WTC11 (cell line): ENCODE results near the gene CRLF1. TPM values are rescaled to one million over a fixed set of nuclear protein-coding genes. Genes with fewer than 3 reads are reported as not detected.

ENCODE experiments used
- ATAC-seq: fragments of 200-7000 bp; cut with Tn5 transposase; 2 replicates; pipeline ENCODE4 v1.10.0; 2021; ENCODE audit warnings: mild to moderate bottlenecking, moderate library complexity
- CTCF ChIA-PET: fragments of 300-600 bp; sonication (Branson Sonifier 250); formaldehyde crosslinking; loops from one replicate; lab custom pipeline; 2021; ENCODE audit warnings: antibody characterized with exemption; lab: Charles Lee
- POLR2A ChIA-PET: fragments of 350-600 bp; sonication (Branson Sonifier 250); formaldehyde crosslinking; loops from one replicate; lab custom pipeline; 2021; ENCODE audit warnings: antibody characterized with exemption; lab: Charles Lee
- DNase-seq: peaks from one replicate; pipeline ENCODE4 v3.0.0; 2021; ENCODE audit warnings: low spot score
- H3K27ac Mint-ChIP-seq: 2 replicates; pipeline ENCODE4 v1.8.0; 2021; ENCODE audit warnings: mixed read lengths
- H3K27me3 Mint-ChIP-seq: 2 replicates; pipeline ENCODE4 v1.8.0; 2021; ENCODE audit warnings: low read depth, mild to moderate bottlenecking, moderate library complexity, mixed read lengths
- H3K36me3 Mint-ChIP-seq: 2 replicates; pipeline ENCODE4 v1.8.0; 2021; ENCODE audit warnings: mixed read lengths
- H3K4me1 Mint-ChIP-seq: 2 replicates; pipeline ENCODE4 v1.8.0; 2022; ENCODE audit warnings: mixed read lengths
- H3K4me3 Mint-ChIP-seq: 2 replicates; pipeline ENCODE4 v1.8.0; 2021; ENCODE audit warnings: mild to moderate bottlenecking, moderate library complexity, mixed read lengths
- H3K9me3 Mint-ChIP-seq: 2 replicates; pipeline ENCODE4 v1.8.0; 2021; ENCODE audit warnings: mixed read lengths
- CREB1 ChIP-seq: sonication (generic); formaldehyde crosslinking; IDR thresholded peaks from 2 replicates; pipeline ENCODE4 v1.8.0; 2023; ENCODE audit warnings: mild to moderate bottlenecking, missing genetic modification reagents
- CREM ChIP-seq: sonication (generic); formaldehyde crosslinking; IDR thresholded peaks from 2 replicates; pipeline ENCODE4 v1.8.1; 2022; ENCODE audit warnings: mild to moderate bottlenecking, missing genetic modification reagents, moderate library complexity
- ESRRA ChIP-seq: sonication (generic); formaldehyde crosslinking; IDR thresholded peaks from 2 replicates; pipeline ENCODE4 v1.8.1; 2022; ENCODE audit warnings: mild to moderate bottlenecking, missing genetic modification reagents, borderline replicate concordance
- FOXK1 ChIP-seq: sonication (generic); formaldehyde crosslinking; IDR thresholded peaks from 2 replicates; pipeline ENCODE4 v1.8.0; 2022; ENCODE audit warnings: mild to moderate bottlenecking, moderate library complexity, missing genetic modification reagents
- FOXP1 ChIP-seq: sonication (generic); formaldehyde crosslinking; IDR thresholded peaks from 2 replicates; pipeline ENCODE4 v1.8.0; 2022; ENCODE audit warnings: missing genetic modification reagents, mild to moderate bottlenecking, moderate library complexity, borderline replicate concordance
- TEAD1 ChIP-seq: sonication (generic); formaldehyde crosslinking; IDR thresholded peaks from 2 replicates; pipeline ENCODE4 v1.8.0; 2022; ENCODE audit warnings: mild to moderate bottlenecking, missing genetic modification reagents
- total RNA-seq: library from RNA; stranded (reverse); gene quantifications from 3 replicates; pipeline ENCODE4 v1.2.3, GENCODE V29; 2021
- TF ChIP-seq, protein P1 (sequence below): sonication (generic); formaldehyde crosslinking; IDR thresholded peaks from 2 replicates; pipeline ENCODE4 v1.8.1; 2022; ENCODE audit warnings: missing genetic modification reagents, borderline replicate concordance
- TF ChIP-seq, protein P2 (sequence below): fragments of 250-450 bp; sonication (Bioruptor Pico); IDR thresholded peaks from 2 replicates; pipeline ENCODE4 v1.8.0; 2021; ENCODE audit warnings: mild to moderate bottlenecking
- TF ChIP-seq, protein P3 (sequence below): sonication (generic); formaldehyde crosslinking; IDR thresholded peaks from 2 replicates; pipeline ENCODE4 v1.8.0; 2023; ENCODE audit warnings: missing genetic modification reagents, mild to moderate bottlenecking, borderline replicate concordance
- TF ChIP-seq, protein P4 (sequence below): sonication (generic); formaldehyde crosslinking; IDR thresholded peaks from 2 replicates; pipeline ENCODE4 v1.8.0; 2022; ENCODE audit warnings: mild to moderate bottlenecking, missing genetic modification reagents
- TF ChIP-seq, protein P5 (sequence below): sonication (generic); formaldehyde crosslinking; IDR thresholded peaks from 2 replicates; pipeline ENCODE4 v1.8.1; 2023; ENCODE audit warnings: mild to moderate bottlenecking, missing genetic modification reagents, borderline replicate concordance
- TF ChIP-seq, protein P6 (sequence below): sonication (generic); formaldehyde crosslinking; IDR thresholded peaks from 2 replicates; pipeline ENCODE4 v1.8.1; 2023; ENCODE audit warnings: mild to moderate bottlenecking, missing genetic modification reagents
- TF ChIP-seq, protein P7 (sequence below): sonication (generic); formaldehyde crosslinking; IDR thresholded peaks from 2 replicates; pipeline ENCODE4 v1.8.0; 2022; ENCODE audit warnings: mild to moderate bottlenecking, missing genetic modification reagents
- TF ChIP-seq, protein P8 (sequence below): fragments of 200-600 bp; IDR thresholded peaks from 2 replicates; pipeline ENCODE4 v1.8.0; 2022; ENCODE audit warnings: antibody characterized with exemption

The CRLF1 gene
- total RNA-seq, 1 experiment from 2014 or later = 36.4 TPM

DNA sequence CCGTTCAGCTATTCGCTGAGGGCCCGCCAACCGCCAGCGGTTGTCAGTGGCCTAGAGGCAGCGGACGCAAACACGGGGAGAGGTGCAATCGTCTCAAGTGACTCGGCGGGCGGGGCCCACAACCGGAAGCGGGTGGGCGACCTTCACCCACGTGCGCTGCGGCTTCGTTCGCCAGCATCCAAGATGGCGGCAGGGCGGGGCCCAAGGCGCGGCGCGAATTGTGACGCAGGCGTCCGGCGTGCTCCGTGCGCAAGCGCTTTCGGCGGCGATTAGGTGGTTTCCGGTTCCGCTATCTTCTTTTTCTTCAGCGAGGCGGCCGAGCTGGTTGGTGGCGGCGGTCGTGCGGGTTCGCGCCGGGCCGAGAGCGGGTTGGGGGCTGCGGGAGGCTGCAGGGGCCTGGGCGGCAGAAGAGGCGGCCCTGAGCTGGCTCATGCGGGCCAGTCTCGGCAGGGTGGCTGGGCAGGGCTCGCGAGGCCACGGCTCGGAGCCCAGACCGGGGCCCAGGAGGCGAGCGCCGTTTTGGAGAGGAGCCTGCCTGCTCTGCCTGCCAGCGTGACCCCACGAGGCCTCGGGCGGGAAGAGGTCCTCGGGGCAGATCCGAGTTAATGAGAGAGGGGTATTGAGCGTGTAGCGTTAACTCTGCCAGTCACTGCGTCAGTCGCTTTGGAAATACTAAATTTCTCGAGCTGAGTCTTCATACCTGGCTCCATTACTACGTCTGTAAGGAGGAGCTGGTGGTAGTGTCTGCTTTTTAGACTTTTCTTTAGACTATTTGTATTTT, 34.8 kb downstream of the CRLF1 start, which contains the start of gene UBA52:
Gene UBA52, plus strand, starts transcription at position 294 of the 781 bp plus-strand sequence. CDS start 1,444 bp downstream, outside the sequence.
- Mint-ChIP-seq H3K36me3 (peaks cover 71% of the 10 kb centered on the region), H3K4me1 (peaks cover 16% of the 10 kb centered on the region), H3K4me3 (peak within 1 kb of the TSS; percentile 76), H3K9me3 (no peaks in the 10 kb centered on the region), H3K27ac (peak within 1 kb of the TSS; percentile 98), H3K27me3 (no peaks in the 10 kb centered on the region)
- ChIA-PET POLR2A (interaction anchor here (0.6 to 2.2 kb wide), 10 partner anchors 9 to 384 kb away, joined by 3 to 18 read pairs (median 4); partner anchors contain the start of genes KXD1 and REX1BD), CTCF (interaction anchor here (0.5 to 2.6 kb wide), 19 partner anchors 13 to 275 kb away, joined by 3 to 34 read pairs (median 4); partner anchors contain the start of genes ELL and REX1BD)
- ATAC-seq (peak; percentile 92), DNase-seq (peak; percentile 99)
- TF ChIP-seq, protein P1, sequence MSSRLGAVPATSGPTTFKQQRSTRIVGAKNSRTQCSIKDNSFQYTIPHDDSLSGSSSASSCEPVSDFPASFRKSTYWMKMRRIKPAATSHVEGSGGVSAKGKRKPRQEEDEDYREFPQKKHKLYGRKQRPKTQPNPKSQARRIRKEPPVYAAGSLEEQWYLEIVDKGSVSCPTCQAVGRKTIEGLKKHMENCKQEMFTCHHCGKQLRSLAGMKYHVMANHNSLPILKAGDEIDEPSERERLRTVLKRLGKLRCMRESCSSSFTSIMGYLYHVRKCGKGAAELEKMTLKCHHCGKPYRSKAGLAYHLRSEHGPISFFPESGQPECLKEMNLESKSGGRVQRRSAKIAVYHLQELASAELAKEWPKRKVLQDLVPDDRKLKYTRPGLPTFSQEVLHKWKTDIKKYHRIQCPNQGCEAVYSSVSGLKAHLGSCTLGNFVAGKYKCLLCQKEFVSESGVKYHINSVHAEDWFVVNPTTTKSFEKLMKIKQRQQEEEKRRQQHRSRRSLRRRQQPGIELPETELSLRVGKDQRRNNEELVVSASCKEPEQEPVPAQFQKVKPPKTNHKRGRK (CRISPR knock-in tag) = no peak
- TF ChIP-seq, protein P2, sequence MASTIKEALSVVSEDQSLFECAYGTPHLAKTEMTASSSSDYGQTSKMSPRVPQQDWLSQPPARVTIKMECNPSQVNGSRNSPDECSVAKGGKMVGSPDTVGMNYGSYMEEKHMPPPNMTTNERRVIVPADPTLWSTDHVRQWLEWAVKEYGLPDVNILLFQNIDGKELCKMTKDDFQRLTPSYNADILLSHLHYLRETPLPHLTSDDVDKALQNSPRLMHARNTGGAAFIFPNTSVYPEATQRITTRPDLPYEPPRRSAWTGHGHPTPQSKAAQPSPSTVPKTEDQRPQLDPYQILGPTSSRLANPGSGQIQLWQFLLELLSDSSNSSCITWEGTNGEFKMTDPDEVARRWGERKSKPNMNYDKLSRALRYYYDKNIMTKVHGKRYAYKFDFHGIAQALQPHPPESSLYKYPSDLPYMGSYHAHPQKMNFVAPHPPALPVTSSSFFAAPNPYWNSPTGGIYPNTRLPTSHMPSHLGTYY (CRISPR knock-in tag) = peak; percentile 46; the same call in 1 of the 2 replicates
- TF ChIP-seq FOXP1 (CRISPR knock-in tag) = peak; percentile 27; the same call in 1 of the 2 replicates
- TF ChIP-seq TEAD1 (CRISPR knock-in tag) = peak; percentile 87
- TF ChIP-seq, protein P3, sequence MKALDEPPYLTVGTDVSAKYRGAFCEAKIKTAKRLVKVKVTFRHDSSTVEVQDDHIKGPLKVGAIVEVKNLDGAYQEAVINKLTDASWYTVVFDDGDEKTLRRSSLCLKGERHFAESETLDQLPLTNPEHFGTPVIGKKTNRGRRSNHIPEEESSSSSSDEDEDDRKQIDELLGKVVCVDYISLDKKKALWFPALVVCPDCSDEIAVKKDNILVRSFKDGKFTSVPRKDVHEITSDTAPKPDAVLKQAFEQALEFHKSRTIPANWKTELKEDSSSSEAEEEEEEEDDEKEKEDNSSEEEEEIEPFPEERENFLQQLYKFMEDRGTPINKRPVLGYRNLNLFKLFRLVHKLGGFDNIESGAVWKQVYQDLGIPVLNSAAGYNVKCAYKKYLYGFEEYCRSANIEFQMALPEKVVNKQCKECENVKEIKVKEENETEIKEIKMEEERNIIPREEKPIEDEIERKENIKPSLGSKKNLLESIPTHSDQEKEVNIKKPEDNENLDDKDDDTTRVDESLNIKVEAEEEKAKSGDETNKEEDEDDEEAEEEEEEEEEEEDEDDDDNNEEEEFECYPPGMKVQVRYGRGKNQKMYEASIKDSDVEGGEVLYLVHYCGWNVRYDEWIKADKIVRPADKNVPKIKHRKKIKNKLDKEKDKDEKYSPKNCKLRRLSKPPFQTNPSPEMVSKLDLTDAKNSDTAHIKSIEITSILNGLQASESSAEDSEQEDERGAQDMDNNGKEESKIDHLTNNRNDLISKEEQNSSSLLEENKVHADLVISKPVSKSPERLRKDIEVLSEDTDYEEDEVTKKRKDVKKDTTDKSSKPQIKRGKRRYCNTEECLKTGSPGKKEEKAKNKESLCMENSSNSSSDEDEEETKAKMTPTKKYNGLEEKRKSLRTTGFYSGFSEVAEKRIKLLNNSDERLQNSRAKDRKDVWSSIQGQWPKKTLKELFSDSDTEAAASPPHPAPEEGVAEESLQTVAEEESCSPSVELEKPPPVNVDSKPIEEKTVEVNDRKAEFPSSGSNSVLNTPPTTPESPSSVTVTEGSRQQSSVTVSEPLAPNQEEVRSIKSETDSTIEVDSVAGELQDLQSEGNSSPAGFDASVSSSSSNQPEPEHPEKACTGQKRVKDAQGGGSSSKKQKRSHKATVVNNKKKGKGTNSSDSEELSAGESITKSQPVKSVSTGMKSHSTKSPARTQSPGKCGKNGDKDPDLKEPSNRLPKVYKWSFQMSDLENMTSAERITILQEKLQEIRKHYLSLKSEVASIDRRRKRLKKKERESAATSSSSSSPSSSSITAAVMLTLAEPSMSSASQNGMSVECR (CRISPR knock-in tag) = peak; percentile 83; the same call in 1 of the 2 replicates
- TF ChIP-seq, protein P4, sequence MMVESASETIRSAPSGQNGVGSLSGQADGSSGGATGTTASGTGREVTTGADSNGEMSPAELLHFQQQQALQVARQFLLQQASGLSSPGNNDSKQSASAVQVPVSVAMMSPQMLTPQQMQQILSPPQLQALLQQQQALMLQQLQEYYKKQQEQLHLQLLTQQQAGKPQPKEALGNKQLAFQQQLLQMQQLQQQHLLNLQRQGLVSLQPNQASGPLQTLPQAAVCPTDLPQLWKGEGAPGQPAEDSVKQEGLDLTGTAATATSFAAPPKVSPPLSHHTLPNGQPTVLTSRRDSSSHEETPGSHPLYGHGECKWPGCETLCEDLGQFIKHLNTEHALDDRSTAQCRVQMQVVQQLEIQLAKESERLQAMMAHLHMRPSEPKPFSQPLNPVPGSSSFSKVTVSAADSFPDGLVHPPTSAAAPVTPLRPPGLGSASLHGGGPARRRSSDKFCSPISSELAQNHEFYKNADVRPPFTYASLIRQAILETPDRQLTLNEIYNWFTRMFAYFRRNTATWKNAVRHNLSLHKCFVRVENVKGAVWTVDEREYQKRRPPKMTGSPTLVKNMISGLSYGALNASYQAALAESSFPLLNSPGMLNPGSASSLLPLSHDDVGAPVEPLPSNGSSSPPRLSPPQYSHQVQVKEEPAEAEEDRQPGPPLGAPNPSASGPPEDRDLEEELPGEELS (CRISPR knock-in tag) = peak; percentile 10; the same call in 1 of the 2 replicates
- TF ChIP-seq ESRRA (CRISPR knock-in tag) = no peak
- TF ChIP-seq, protein P5, sequence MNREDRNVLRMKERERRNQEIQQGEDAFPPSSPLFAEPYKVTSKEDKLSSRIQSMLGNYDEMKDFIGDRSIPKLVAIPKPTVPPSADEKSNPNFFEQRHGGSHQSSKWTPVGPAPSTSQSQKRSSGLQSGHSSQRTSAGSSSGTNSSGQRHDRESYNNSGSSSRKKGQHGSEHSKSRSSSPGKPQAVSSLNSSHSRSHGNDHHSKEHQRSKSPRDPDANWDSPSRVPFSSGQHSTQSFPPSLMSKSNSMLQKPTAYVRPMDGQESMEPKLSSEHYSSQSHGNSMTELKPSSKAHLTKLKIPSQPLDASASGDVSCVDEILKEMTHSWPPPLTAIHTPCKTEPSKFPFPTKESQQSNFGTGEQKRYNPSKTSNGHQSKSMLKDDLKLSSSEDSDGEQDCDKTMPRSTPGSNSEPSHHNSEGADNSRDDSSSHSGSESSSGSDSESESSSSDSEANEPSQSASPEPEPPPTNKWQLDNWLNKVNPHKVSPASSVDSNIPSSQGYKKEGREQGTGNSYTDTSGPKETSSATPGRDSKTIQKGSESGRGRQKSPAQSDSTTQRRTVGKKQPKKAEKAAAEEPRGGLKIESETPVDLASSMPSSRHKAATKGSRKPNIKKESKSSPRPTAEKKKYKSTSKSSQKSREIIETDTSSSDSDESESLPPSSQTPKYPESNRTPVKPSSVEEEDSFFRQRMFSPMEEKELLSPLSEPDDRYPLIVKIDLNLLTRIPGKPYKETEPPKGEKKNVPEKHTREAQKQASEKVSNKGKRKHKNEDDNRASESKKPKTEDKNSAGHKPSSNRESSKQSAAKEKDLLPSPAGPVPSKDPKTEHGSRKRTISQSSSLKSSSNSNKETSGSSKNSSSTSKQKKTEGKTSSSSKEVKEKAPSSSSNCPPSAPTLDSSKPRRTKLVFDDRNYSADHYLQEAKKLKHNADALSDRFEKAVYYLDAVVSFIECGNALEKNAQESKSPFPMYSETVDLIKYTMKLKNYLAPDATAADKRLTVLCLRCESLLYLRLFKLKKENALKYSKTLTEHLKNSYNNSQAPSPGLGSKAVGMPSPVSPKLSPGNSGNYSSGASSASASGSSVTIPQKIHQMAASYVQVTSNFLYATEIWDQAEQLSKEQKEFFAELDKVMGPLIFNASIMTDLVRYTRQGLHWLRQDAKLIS (CRISPR knock-in tag) = 0 out of 2 replicates have a peak, but pooled peaks have one; percentile 40
- TF ChIP-seq, protein P6, sequence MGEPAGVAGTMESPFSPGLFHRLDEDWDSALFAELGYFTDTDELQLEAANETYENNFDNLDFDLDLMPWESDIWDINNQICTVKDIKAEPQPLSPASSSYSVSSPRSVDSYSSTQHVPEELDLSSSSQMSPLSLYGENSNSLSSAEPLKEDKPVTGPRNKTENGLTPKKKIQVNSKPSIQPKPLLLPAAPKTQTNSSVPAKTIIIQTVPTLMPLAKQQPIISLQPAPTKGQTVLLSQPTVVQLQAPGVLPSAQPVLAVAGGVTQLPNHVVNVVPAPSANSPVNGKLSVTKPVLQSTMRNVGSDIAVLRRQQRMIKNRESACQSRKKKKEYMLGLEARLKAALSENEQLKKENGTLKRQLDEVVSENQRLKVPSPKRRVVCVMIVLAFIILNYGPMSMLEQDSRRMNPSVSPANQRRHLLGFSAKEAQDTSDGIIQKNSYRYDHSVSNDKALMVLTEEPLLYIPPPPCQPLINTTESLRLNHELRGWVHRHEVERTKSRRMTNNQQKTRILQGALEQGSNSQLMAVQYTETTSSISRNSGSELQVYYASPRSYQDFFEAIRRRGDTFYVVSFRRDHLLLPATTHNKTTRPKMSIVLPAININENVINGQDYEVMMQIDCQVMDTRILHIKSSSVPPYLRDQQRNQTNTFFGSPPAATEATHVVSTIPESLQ (CRISPR knock-in tag) = no peak
- TF ChIP-seq, protein P7, sequence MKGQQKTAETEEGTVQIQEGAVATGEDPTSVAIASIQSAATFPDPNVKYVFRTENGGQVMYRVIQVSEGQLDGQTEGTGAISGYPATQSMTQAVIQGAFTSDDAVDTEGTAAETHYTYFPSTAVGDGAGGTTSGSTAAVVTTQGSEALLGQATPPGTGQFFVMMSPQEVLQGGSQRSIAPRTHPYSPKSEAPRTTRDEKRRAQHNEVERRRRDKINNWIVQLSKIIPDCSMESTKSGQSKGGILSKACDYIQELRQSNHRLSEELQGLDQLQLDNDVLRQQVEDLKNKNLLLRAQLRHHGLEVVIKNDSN (CRISPR knock-in tag) = peak; percentile 98
- peak; percentile 95 for TF ChIP-seq CREM (CRISPR knock-in tag)
- TF ChIP-seq FOXK1 = peak; percentile 92
- 0 out of 2 replicates have a peak, but pooled peaks have one; percentile 76 for TF ChIP-seq CREB1 (CRISPR knock-in tag)
- TF ChIP-seq, protein P8, sequence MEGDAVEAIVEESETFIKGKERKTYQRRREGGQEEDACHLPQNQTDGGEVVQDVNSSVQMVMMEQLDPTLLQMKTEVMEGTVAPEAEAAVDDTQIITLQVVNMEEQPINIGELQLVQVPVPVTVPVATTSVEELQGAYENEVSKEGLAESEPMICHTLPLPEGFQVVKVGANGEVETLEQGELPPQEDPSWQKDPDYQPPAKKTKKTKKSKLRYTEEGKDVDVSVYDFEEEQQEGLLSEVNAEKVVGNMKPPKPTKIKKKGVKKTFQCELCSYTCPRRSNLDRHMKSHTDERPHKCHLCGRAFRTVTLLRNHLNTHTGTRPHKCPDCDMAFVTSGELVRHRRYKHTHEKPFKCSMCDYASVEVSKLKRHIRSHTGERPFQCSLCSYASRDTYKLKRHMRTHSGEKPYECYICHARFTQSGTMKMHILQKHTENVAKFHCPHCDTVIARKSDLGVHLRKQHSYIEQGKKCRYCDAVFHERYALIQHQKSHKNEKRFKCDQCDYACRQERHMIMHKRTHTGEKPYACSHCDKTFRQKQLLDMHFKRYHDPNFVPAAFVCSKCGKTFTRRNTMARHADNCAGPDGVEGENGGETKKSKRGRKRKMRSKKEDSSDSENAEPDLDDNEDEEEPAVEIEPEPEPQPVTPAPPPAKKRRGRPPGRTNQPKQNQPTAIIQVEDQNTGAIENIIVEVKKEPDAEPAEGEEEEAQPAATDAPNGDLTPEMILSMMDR = no peak
